Daoy (cell line): Measurements from ENCODE around the gene MATR3. TPM values are rescaled to one million over a fixed set of nuclear protein-coding genes. Genes with fewer than 3 reads are reported as not detected.

Source experiments
- total RNA-seq: library from RNA; depleted of rRNA; stranded (reverse); fragments of >200 nt; shearing (Covaris generic); gene quantifications from 2 replicates; pipeline ENCODE4 v1.2.3, GENCODE V29; 2014; rRNA removed

Gene MATR3
- total RNA-seq, 1 experiment from 2014 or later: 333 TPM

Other genes with a start within 250 kb of the MATR3 start
- gene SIL1, start 95.4 kb upstream of the MATR3 start, total RNA-seq: 28.7 and 47.5 TPM in 2 replicates
- gene PAIP2, start 48.1 kb downstream of the MATR3 start, total RNA-seq: 94.9 and 102 TPM in 2 replicates
- gene SLC23A1, start 89.6 kb downstream of the MATR3 start, total RNA-seq: not detected in 2 replicates
- gene MZB1, start 96.2 kb downstream of the MATR3 start, total RNA-seq: not detected in 2 replicates
- 0.09 and 0.17 TPM in 2 replicates for gene PROB1, start 101.4 kb downstream of the MATR3 start, total RNA-seq
- 4.9 and 28.9 TPM in 2 replicates for gene SPATA24, start 110.3 kb downstream of the MATR3 start, total RNA-seq
- gene DNAJC18, start 145.8 kb downstream of the MATR3 start, total RNA-seq: 5.6 and 11.8 TPM in 2 replicates
- 0.23 and 2.4 TPM in 2 replicates for gene ECSCR, start 169.0 kb downstream of the MATR3 start, total RNA-seq
- not detected in 2 replicates for gene SMIM33, start 177.3 kb downstream of the MATR3 start, total RNA-seq
- 8.2 and 9.0 TPM in 2 replicates for gene STING1, start 189.0 kb downstream of the MATR3 start, total RNA-seq